Smooth muscle cell (in vitro differentiated cells): ENCODE results near the gene NSF. TPM values are rescaled to one million over a fixed set of nuclear protein-coding genes. Genes with fewer than 3 reads are reported as not detected.
"Not testable (repeated sequence)": the region's sequence is repeated elsewhere in the genome, so short reads cannot be mapped to it uniquely, and the experiment has no call there.

Experiments
- DNase-seq: peaks from one replicate; lab custom pipeline; 2025; ENCODE audit not compliant: unreplicated experiment; lab: John Stamatoyannopoulos, UW
- H2AFZ ChIP-seq: fragments of 200-600 bp; sonication (generic); 2 replicates; pipeline ENCODE4 v1.6.0; 2016; ENCODE audit warnings: antibody characterized with exemption, low read depth, mild to moderate bottlenecking
- H3F3A ChIP-seq: fragments of 200-600 bp; sonication (generic); 2 replicates; pipeline ENCODE4 v1.6.0; 2017; ENCODE audit warnings: antibody characterized with exemption, low read depth
- H3K27ac ChIP-seq: fragments of 200-600 bp; sonication (generic); 2 replicates; pipeline ENCODE4 v1.5.1; 2016; ENCODE audit warnings: low read depth, mild to moderate bottlenecking
- H3K27me3 ChIP-seq: fragments of 200-600 bp; sonication (generic); 2 replicates; pipeline ENCODE4 v1.6.1; 2016; ENCODE audit warnings: low read depth, mild to moderate bottlenecking
- H3K36me3 ChIP-seq: fragments of 200-600 bp; sonication (generic); 2 replicates; pipeline ENCODE4 v1.5.1; 2016; ENCODE audit warnings: low read depth
- H3K4me1 ChIP-seq: fragments of 200-600 bp; sonication (generic); 2 replicates; pipeline ENCODE4 v1.5.1; 2016; ENCODE audit warnings: low read depth
- H3K4me2 ChIP-seq: fragments of 200-600 bp; sonication (generic); 2 replicates; pipeline ENCODE4 v1.6.0; 2016; ENCODE audit warnings: mild to moderate bottlenecking
- H3K4me3 ChIP-seq: fragments of 200-600 bp; sonication (generic); 2 replicates; pipeline ENCODE4 v1.5.1; 2016; ENCODE audit warnings: mild to moderate bottlenecking
- H3K79me2 ChIP-seq: fragments of 200-600 bp; sonication (generic); 2 replicates; pipeline ENCODE4 v1.6.0; 2016; ENCODE audit warnings: low read depth, mild to moderate bottlenecking
- H3K9ac ChIP-seq: fragments of 200-600 bp; sonication (generic); 2 replicates; pipeline ENCODE4 v1.6.0; 2016; ENCODE audit warnings: low read depth
- H3K9me3 ChIP-seq: fragments of 200-600 bp; sonication (generic); replicated peaks from 2 replicates; pipeline ENCODE4 v1.5.1; 2016; ENCODE audit warnings: low read depth
- H4K20me1 ChIP-seq: fragments of 200-600 bp; sonication (generic); 2 replicates; pipeline ENCODE4 v1.6.0; 2016; ENCODE audit warnings: low read depth
- WGBS: methylation state at CpG from one replicate; pipeline ENCODE4 v1.1.7; 2016; ENCODE audit warnings: low lambda C conversion rate; 5-methylcytosine and 5-hydroxymethylcytosine counted together
- polyA plus RNA-seq: library from polyadenylated mRNA; unstranded; fragments of >200 nt; fragmentation: Nextera tagmentation; extraction: Ambion mirVana; gene quantifications from 2 replicates; pipeline ENCODE4 v1.2.1, GENCODE V29; 2016
- total RNA-seq: library from RNA; depleted of rRNA; stranded (reverse); fragments of >200 nt; gene quantifications from 2 replicates; pipeline ENCODE4 v1.2.3, GENCODE V29; 2014

NSF gene
- total and polyA plus RNA-seq, 2 experiments from 2014 or later: 27.7 to 34.0 TPM

GRCh38 chr17:46663123-46663522 lies 72.7 kb downstream of the NSF start:
- not testable (repeated sequence) for H3K36me3 ChIP-seq, H3K4me1 ChIP-seq, H3K27me3 ChIP-seq, H3K79me2 ChIP-seq, H3K27ac ChIP-seq, H3K9ac ChIP-seq, H3F3A ChIP-seq, H2AFZ ChIP-seq, H3K4me3 ChIP-seq, DNase-seq, H4K20me1 ChIP-seq, H3K4me2 ChIP-seq, H3K9me3 ChIP-seq
- no CpG with 5 or more reads among the region's 1 CpG for WGBS

DNA sequence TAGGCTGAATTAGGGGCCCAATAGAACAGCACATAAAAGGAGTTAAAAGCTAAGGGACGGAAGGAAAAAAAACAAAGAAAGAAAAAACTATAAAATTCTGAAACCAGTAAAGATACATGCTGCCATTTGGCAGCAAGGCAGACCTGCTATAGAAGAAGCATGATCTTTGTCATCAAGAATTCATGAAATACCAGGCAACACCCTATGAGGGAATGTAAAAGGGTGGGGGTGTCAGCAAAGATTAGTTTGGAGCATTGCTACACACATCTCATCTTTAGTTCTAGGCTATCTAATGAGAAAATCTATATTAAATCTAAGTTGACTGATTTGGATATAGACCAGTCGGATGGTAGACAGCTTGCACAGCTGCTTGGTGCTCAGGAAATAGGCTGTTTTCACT lies 73.1 kb downstream of the NSF start:
- H3K36me3 ChIP-seq, H3K4me2 ChIP-seq, H4K20me1 ChIP-seq, H3K79me2 ChIP-seq, H3K9ac ChIP-seq, H3K4me1 ChIP-seq, DNase-seq, H3K9me3 ChIP-seq, H3K4me3 ChIP-seq, H3K27ac ChIP-seq, H2AFZ ChIP-seq, H3F3A ChIP-seq, H3K27me3 ChIP-seq: not testable (repeated sequence)
- WGBS: no CpG with 5 or more reads among the region's 2 CpGs

DNA sequence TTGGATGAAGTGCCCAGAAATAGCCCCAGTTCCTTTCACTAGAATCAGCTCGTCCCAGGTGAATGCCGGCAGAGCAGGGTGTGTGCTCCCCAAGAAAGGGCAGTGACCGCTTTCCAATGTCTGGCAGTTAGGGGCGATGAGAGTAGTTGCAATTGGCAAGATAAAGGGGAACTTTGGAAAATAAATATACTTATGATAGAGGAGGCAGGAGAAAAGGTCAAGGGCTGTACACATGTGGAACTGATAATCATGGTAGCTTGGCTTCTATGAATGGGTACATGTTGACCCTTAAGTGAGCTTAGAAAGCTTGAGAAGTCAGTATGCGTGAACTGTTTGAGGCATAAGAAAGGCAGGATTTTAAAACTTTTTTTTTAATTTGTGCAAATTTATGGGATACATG lies 75.5 kb downstream of the NSF start:
- not testable (repeated sequence) for H3K36me3 ChIP-seq, DNase-seq, H3K27me3 ChIP-seq, H3F3A ChIP-seq, H3K4me1 ChIP-seq, H3K4me2 ChIP-seq, H2AFZ ChIP-seq, H4K20me1 ChIP-seq, H3K4me3 ChIP-seq, H3K79me2 ChIP-seq, H3K27ac ChIP-seq, H3K9ac ChIP-seq, H3K9me3 ChIP-seq
- WGBS: 83% methylated on average over 4 of the region's 5 CpGs

DNA sequence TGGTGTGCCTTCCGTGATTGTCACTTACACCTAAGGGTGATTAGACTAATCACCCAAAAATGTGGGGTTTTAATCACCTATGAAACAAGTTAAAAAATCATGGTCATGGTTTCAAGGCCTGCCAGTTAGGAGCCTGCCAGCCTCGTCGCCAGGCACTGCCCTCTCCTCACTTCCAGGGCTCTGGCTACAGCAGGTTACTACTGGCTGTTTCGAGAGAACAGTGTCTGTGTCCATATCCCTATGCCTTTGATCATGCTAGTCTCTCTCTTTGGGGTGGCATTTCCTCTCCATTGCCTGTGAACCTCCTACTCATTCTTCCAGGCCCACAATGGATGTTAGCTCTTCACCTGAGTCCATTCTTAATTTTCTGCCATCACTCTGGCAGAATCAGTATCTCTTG lies 80.3 kb downstream of the NSF start:
- H2AFZ ChIP-seq, H3K36me3 ChIP-seq, H3K79me2 ChIP-seq, H3K27me3 ChIP-seq, DNase-seq, H3K9ac ChIP-seq, H3F3A ChIP-seq, H3K4me1 ChIP-seq, H3K9me3 ChIP-seq, H3K27ac ChIP-seq, H3K4me3 ChIP-seq, H3K4me2 ChIP-seq, H4K20me1 ChIP-seq: not testable (repeated sequence)
- WGBS: no CpG with 5 or more reads among the region's 4 CpGs

DNA sequence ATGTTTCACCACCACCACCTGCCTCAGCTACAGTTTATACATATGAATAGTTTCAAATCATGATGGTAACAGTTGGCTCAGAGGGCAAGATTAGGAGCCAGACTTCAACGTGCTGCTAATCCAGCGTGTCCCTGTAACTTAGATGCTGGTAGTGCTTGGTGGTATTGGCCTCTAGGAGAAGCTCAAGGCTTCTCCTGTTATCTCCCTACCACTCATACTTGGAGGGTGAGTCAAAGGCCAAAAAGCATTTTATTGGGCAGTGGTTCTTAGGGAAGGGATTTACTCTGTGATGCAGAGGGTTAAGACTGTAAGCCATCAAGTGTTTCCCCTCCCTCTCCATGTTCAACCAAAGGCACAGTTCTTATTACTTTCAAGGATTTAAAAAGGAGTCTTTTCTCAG lies 82.3 kb downstream of the NSF start:
- H3K36me3 ChIP-seq, H3K9me3 ChIP-seq, H3K27me3 ChIP-seq, H4K20me1 ChIP-seq, H3K9ac ChIP-seq, H3K4me3 ChIP-seq, H3K4me2 ChIP-seq, DNase-seq, H3K4me1 ChIP-seq, H3K27ac ChIP-seq, H3K79me2 ChIP-seq, H2AFZ ChIP-seq, H3F3A ChIP-seq: not testable (repeated sequence)
- no CpG with 5 or more reads among the region's 2 CpGs for WGBS

DNA sequence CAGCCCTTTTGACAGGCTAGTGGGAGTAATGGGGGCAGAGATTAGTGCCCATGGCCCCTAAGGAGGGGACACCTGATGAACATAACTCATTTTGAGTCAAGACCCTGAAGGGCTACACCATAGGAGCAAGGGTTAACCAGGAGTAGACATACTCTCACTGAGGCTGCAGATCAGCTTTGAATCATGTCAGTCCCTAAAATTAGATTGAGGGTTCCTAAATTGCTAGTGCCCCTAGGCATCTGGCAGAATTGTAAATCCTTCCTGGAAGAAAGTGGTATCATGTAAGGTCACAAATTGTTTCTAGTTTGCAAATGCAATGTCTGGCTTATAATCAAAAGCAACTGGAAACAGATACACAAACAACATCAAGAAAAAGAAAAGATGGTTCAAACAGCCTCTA lies 87.3 kb downstream of the NSF start:
- not testable (repeated sequence) for H3K27ac ChIP-seq, H4K20me1 ChIP-seq, H2AFZ ChIP-seq, H3K36me3 ChIP-seq, H3K4me3 ChIP-seq, H3K79me2 ChIP-seq, H3K4me1 ChIP-seq, DNase-seq, H3K4me2 ChIP-seq, H3F3A ChIP-seq, H3K27me3 ChIP-seq, H3K9me3 ChIP-seq, H3K9ac ChIP-seq

DNA sequence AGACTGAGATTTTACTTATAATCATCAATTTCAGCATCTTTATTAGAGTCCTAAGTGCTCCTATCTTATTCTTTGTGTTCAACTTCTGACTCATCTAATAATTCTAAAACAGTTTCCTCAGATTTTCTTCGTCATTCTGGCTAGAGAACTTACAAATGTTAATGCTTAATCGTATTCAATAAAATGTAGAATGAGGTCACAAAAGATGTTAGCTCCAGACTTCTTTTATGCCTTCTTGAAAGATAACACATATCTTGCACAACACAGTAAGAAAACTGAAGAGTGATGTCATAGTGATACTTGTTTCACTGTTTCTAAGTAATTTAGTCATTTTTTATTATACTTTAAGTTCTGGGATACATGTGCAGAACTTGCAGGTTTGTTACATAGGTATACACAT lies 93.2 kb downstream of the NSF start:
- H3K4me2 ChIP-seq, H3K9me3 ChIP-seq, H3K9ac ChIP-seq, H3K4me3 ChIP-seq, H3K4me1 ChIP-seq, H3F3A ChIP-seq, H3K27me3 ChIP-seq, H3K79me2 ChIP-seq, H2AFZ ChIP-seq, H4K20me1 ChIP-seq, DNase-seq, H3K27ac ChIP-seq, H3K36me3 ChIP-seq: not testable (repeated sequence)
- no CpG with 5 or more reads among the region's 2 CpGs for WGBS

DNA sequence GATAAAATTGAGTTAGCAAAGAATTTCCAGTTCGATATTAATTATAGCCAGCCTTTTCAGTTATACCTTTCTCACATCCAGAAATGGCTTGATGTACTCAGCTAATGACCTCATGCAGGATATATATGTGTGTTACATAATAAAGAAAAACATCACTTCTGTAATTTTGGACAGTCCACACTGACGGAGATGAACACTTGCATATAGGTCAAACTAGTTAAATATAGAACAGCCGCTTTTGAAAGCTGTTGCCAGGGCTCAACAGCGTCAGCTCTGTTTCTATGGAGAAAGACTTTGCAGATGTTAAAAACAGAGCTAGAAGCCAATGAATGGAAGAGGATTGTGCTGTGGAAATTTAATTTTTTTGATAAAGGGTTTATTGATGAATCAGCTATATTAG lies 94.8 kb downstream of the NSF start:
- not testable (repeated sequence) for H3F3A ChIP-seq, H3K27ac ChIP-seq, H4K20me1 ChIP-seq, H2AFZ ChIP-seq, H3K27me3 ChIP-seq, H3K4me1 ChIP-seq, H3K36me3 ChIP-seq, H3K9me3 ChIP-seq, H3K79me2 ChIP-seq, H3K4me2 ChIP-seq, H3K4me3 ChIP-seq, H3K9ac ChIP-seq, DNase-seq
- WGBS: 61% methylated on average over 4 of the region's 4 CpGs

- H3K27me3 ChIP-seq, H3K9ac ChIP-seq, H3K79me2 ChIP-seq, H3K4me3 ChIP-seq, H4K20me1 ChIP-seq, H3K27ac ChIP-seq, H3K4me1 ChIP-seq, H3F3A ChIP-seq, H3K4me2 ChIP-seq, H2AFZ ChIP-seq, H3K36me3 ChIP-seq, DNase-seq, H3K9me3 ChIP-seq: not testable (repeated sequence)
- 76% methylated on average over 1 of the region's 3 CpGs for WGBS
These were observed 101.7 kb downstream of the NSF start for GRCh38 chr17:46692196-46692595.
